T-helper 1 cell (primary cell): Measurements from ENCODE around the gene CCDC93.
"Not testable (repeated sequence)": the region's sequence is repeated elsewhere in the genome, so short reads cannot be mapped to it uniquely, and the experiment has no call there.

ENCODE experiments used
- DNase-seq, 5 donors: peaks; one replicate each; pipeline ENCODE4 v3.0.0-alpha.2; 2012 to 2020

The CCDC93 gene

DNA sequence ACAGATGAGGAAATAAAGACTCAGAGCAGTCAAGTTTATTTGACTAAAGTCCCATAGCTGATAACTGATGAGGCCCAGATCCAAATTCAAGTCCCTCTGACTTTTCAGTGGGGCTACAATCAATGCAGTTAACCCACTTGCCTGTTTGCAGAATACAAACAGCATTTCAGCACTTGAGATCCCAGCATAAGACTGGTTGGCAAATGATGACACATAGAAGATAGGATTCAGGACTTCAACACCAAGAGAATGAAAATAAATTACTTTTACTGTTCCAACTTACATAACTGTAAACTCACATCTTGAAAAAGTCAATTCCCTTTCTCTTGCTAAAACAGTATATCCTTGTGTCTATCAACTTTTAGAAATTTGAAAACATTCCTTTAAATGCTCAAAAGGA is 61.2 kb downstream of the CCDC93 start:
- no peak for DNase-seq

DNA sequence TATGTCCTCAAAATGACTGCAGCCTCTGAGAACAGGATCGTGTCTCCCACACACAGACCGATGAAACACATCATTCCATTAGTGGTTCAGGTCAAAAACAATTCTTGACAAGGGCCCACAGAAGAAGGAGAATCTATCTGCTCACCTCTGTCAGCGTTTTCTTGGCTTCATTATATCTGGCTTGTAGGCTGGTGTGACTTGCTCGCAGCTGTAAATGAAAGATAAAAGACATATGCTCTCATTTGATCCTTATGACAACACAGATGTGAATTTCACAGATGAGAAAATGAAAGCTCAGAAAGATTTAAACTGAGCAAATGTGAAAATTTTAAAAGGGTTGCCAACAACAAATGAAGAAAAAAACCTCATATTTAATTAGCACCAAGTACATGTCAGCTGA is 61.6 kb downstream of the CCDC93 start:
- DNase-seq = no peak

DNA sequence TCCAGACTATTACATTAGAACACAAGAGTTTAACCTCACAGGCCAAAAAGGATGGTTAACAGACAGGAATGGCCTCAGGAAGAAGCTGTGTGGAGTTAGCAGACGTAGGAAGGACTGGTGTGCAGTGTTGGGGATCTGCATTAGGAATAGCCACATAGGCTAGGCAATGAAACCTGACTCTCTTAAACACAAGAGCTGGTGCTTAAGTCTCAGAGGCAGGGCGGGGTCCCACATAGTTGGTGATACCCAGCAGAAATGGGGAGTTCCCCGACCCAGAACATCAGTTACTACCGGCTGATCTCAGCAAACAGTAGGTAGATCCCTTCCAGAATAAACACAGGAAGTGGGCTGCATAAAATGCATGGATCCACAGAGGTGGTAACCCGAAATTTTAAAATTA is 64.1 kb downstream of the CCDC93 start:
- no peak for DNase-seq

- no peak for DNase-seq
These were observed 65.3 kb downstream of the CCDC93 start for GRCh38 chr2:117948615-117949014.

DNA sequence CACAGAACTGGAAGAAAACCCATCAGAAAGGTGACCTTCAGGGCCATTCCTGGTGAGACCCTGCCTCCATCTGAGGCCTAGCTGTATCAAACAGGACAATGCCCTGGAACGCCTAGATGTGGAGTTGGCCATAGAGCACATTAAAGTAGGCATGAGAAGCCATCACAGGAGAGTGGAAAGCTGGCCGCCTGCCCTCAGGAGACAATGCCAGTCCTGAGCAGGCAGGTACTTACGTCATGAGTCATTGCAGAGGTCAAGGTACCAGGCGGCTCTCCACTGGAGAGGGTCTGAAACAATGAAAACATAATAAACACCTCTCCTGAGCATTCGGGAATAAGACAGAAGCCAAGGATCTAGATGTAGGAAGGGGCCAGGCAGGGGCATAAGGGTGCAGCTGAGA is 68.6 kb downstream of the CCDC93 start:
- DNase-seq = no peak

DNA sequence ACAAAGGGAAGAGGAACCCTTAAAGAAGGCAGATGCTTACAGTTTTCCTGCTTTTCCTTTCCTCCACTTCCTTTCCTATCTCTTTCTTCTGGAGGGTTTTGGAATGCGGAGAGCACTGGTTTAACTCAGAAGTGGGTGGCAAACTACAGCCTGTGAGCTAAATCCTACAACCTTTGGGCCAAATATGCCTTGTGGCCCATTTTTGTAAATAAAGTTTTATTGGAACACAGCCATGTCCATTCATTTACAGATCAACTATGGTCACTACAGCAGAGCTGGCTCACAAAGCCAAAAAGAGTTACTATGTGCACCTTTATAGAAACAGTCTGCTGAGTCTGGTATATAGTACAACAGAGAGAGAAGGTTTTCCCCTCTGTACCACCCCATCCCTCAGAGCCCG is 69.1 kb downstream of the CCDC93 start:
- no peak for DNase-seq

DNA sequence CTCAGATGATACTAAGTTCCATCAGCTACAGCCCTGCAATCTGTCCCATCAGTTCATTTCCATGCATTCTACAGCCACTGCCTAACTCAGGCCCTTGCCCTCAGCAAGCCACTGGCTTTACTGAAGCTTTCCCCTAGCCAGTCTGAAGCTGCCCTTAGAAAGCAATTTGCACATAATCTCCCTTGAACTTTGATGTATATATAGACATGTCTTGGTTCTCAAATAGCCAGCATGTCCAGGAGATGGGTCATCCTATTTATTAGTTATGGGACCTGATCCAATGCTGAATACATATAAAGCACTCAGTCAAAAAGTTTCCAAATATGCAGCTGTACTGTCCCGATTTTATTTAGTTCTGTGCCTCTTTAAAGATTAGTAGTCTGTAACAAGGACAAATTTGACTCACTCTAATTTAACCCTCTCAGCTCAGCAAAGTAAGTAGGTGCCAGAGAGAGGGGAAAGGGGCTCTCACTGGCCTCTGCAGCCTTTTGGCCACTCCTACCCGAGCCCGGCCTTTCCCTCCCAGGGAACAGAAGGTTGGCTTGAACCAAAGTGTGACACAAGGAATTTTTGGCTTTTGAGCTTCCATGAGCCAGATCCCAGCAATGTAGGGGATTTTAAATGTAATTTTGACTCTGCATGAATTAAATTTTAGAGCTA is 70.7 kb downstream of the CCDC93 start:
- DNase-seq = no peak

- no peak for DNase-seq
These were observed 71.3 kb downstream of the CCDC93 start for GRCh38 chr2:117942551-117942950.

DNA sequence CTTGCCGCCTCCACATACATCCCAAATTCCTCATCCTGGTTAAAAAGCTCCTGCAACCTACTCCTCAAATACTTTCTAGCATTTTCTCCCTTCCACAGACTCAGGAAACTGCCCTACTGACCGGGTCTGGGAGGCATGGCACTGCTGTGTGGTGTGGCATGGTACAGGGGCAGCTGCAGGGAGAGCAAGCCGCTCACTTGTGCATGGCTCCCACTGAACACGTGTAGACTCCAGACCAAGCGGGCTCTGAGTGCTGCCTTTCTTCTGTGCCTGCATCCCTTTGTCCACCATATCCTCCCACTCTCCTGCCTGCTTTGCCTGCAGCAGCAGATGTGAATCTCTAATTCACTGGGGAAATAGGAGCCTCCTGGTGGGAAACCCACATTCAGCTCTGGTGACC is 72.2 kb downstream of the CCDC93 start:
- no peak for DNase-seq

DNA sequence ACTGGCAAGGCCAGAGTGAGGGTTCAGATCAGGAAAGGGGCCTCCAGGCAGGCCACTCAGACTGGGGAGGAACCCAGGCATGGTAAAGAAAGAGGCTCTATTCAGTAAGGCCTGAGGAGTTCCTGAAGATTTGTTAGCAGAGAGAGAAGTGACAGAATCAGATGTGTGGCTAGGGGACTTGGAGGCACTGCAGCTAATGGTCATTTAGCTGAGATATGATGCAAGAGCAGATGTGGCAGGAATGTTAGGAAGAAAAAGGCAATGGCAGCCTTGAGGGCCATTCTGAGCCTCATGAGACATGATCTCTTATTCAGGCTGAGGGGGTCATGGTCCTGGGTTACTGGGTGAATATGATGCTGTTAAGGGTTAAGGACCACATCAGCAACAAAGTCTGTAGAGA is 73.4 kb downstream of the CCDC93 start:
- DNase-seq = no peak

DNA sequence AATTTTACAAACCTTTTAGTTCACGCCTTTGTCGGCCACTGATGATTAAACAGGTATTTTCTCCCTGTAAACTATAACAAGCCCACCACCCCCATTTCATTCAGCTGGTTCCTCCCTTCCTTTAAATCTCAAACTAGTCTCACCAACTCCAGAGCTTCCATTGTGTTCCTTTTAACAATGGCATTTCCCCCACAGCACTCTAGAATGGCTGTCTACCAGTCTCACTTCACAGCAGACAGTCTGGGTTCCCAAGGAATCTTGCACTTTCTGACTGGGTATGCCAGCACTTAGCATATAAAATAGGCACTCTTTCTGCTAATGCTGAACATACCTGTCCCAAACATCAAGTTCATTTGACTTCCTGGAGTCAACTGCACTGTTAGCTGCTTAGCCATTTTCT is 75.3 kb downstream of the CCDC93 start:
- DNase-seq = no peak

DNA sequence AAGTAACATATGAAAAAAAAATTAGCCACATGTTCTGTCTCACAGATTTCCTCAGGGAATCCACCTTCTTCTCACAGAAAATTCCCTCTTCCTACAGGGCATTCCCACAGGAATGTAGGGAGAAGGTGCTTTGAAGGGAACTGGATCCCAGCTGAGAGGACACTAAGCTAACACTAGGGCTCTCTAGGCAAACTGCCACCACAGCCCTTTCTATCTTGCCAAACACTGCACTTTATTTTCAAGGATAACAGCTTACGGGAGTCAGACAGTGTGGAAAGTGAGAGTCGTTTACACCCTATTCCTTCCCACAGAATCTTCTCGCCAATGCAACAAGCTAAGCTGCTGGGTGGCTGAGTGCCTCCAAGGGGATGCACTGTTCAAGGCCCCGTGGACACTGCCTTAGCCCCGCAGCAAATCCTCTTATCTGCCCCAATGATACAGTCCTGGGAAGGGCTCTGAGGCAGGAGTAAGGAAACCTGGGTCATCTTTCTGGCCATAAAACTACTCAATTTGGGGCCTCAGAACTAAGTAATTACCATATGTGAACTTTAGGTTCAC is 76.9 kb downstream of the CCDC93 start:
- DNase-seq = no peak

GRCh38 chr2:117935954-117936353 is 77.9 kb downstream of the CCDC93 start:
- DNase-seq = no peak

DNA sequence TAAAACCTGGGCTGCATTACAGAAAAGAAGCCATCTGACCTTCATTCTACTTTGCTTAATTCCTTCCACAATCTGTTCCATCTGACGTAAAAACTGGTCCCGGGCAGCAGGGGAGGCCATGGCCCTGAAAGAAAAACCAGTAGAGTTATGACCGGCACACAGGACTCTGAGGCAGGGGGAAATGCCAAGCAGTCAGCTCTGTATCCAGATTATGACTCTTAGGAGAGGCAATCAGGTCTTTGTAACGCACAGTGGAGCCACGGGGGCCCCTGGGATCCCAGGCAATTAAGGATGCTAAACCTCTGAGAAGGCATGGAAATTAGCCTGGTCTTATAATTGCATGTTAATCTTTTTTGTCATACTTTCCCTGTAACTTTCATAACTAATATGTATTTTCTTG is 78.4 kb downstream of the CCDC93 start:
- no peak for DNase-seq

GRCh38 chr2:117933884-117934354 is 80.0 kb downstream of the CCDC93 start:
- no peak for DNase-seq

GRCh38 chr2:117931978-117932377 is 81.9 kb downstream of the CCDC93 start:
- no peak for DNase-seq

- DNase-seq = no peak
These were observed 82.6 kb downstream of the CCDC93 start for GRCh38 chr2:117931266-117931665.

GRCh38 chr2:117930775-117931174 is 83.1 kb downstream of the CCDC93 start:
- DNase-seq = no peak

DNA sequence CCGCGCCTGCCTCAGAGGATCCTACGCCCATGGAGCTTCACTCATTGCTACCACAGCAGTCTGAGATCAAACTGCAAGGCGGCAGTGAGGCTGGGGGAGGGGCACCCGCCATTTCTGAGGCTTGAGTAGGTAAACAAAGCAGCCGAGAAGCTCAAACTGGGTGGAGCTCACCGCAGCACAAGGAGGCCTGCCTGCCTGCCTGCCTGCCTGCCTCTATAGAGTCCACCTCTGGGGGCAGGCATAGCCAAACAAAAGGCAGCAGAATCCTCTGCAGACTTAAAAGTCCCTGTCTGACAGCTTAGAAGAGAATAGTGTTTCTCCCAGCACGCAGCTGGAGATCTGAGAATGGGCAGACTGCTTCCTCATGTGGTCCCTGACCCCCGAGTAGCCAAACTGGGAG is 90.4 kb downstream of the CCDC93 start:
- DNase-seq = not testable (repeated sequence)

- no peak for DNase-seq
These were observed 92.3 kb downstream of the CCDC93 start for GRCh38 chr2:117921520-117921919.

DNA sequence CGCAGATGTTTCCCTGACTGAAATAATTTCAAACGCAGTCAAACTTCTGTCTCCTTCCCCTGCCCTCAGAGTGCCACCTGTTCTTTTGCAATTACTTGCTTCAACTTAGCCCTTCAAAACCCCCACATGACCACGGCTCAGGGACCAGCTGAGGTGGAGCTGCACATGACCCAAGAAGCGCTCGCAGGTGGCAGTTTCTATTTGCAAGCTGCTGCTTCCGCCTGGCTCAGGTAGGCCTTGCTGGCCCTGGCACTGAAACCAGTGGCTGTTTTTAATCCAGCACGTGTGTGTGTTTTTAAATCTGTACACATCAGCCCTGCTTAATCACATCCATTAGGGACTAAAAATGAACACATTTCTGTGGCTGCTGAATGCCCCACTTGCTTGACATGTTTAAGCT is 95.3 kb downstream of the CCDC93 start:
- DNase-seq = no peak

DNA sequence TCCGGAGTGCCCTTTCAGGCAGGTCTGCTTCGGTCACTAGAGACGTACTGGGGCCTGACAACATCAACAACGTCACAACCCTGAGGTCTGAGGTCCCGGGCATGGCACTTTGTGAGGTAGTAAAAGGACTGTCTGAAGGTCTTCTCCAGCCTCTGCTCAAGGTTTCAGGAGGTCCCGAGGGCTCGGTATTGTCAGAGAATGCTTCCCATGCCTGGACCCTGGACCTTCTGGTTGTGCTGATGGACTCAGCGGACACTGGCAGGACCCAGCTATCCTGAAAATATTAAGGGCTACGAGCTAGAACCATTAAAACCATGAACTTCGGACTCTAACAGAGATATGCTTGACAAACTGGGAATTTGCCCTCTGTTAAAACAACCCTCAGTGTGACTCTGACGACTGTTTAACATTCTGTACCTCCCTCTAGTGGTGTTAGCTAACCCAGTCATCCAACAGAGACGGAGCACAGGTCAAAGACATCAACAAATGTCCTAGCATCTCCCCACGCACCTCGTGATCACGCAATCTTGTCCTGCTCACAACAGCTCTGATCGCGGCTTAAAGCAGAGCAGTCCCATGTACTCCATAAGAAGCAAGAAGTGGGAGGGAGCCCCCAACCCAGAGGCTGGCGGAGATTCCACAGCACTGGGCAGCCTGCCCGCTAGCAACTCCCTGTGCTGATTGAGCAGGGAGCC is 96.5 kb downstream of the CCDC93 start:
- no peak for DNase-seq

- no peak for DNase-seq
These were observed 110.9 kb downstream of the CCDC93 start for GRCh38 chr2:117902933-117903332.

GRCh38 chr2:117888897-117889296 is 125.0 kb downstream of the CCDC93 start:
- no peak for DNase-seq
